Inflammatory macrophage (primary cell): ENCODE results near the gene GREB1L.
"Not testable (repeated sequence)": the region's sequence is repeated elsewhere in the genome, so short reads cannot be mapped to it uniquely, and the experiment has no call there.

Source experiments
- DNase-seq, 2 donors: peaks; one replicate each; pipeline ENCODE4 v3.0.0-alpha.2; 2020 to 2022
- total RNA-seq, 18 experiments: gene quantifications; one replicate each; lab custom pipeline; 2026; ENCODE audit warnings: mixed read lengths in 6 of 18, inconsistent platforms in 2 of 18; lab: John Stamatoyannopoulos, UW

GREB1L gene
- 0 to 1.3 (median 0.13) reads per million in 18 experiments for total RNA-seq

DNA sequence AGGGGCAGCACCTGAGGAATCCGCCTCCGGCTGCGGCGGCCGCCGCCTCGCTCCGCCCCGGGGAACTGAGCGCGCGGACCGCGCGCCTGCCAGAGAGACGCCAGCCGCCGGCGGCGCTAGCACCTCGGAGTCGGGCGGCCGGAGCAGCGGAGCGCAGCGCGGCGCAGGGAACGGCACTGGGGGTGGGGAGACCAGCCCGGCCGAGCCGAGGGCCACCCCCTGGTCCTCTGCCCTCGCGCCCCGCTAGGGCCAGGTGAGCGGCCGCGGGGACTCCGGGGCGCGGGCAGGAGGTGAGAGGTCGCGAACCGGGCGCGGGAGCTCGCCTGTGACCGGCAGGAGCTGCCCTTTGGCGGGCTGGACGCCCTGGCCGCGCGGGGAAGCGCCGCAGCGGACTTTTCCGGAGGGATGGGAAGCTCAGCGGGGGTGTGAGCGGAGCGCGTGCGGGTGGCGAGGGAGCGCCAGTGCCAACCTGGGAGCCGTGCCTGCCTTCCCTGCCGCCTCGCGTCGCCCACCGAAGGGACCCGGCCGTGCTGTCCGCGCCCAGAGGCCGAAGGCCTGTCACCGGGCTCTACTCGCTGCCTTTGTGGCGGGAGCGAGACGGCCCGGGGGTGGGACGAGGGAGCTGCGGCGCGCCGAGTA lies at the start of gene GREB1L:
Gene GREB1L, plus strand, starts transcription at position 92 of the 639 bp plus-strand sequence. CDS start 141,287 bp downstream, outside the sequence.
- peak in 1 of 2 donors; percentile 0 for DNase-seq

DNA sequence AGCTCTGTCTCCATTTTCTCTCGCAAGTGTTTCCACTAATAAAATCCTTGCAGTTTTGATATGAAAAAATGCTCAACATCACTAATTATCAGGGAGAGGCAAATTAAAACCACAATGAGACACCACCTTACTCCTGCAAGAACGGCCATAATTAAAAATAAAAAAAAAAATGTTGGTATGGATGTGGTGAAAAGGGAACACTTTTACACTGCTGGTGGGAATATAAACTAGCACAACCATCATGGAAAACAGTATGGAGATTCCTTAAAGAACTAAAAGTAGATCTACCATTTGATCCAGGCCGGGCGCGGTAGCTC lies 49.8 kb upstream of the GREB1L start:
- DNase-seq = no peak

DNA sequence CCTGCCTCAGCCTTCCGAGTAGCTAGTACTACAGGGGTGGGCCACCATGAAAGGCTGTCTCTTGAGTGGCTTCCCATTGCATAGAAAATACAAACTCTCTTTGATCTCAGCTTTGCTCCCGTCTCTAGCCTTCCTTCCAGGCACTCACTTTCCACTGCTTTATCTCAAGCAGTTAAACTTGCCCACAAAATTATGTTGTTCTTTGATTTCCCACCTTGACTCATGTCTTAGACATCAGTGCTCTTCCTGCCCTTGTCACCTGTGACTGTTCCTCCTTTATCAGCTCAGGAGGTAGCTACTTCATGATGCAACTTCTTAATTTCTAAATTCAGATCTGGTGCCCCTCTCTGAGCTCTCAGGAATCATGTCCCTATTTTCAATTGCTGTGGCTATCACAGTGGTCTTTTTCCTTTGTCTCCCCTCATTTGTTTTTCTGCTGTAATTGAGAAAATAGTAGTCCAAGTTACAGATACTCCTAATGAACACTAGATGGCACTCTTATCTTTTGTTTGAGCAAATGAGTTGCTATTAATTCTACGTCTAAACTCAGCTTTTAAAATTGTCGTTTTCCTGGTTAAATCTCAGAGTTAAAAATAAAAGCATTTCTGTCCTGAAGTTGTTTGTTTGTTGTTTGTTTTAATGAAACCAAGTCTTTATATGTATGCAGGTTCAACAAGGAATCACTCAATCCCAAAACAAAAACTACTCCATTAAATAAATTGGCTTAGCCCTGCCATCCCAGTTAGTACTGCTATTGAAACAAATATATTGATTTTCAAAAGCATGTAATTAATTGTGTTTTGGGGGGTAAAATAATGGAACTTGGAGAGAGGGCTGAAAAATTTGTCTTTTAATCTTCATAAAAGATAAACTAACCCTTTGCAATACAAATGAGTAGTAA lies 46.9 kb upstream of the GREB1L start:
- peak in 1 of 2 donors; percentile 52 for DNase-seq

DNA sequence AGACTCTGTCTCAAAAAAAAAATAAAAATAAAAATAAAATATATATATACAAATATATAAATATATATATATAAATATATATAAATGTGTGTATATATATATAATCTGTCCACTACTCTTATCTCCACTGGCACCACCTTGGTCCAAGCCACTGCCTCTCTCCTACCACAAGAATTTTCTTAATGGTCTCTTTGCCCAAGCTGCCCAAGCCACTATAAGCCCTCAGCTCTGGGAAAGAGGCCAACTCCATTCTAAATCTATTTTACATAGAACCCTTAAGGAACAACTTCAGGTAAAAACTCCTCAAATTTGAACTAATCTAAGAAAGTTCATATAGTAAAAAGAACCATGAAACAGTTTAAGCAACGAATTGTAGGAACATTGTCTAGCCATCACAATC lies 45.6 kb upstream of the GREB1L start:
- DNase-seq = no peak

DNA sequence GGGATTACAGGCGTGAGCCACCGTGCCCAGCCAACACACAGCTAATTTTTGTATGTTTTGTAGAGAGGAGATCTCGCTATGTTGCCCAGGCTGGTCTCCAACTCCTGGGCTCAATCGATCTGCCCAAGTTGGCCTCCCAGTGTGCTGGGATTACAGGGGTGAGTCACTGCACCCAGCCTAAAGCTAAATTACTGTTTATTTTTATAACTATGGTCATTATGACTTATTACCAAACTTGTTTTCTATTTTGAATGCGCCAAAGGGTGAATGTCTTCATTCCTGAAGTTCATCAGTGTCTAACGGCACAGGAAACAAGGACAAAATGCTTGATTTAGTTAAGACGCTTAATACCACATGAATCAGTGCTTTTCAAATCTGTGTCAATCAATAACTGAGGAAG lies 38.9 kb upstream of the GREB1L start:
- no peak for DNase-seq

DNA sequence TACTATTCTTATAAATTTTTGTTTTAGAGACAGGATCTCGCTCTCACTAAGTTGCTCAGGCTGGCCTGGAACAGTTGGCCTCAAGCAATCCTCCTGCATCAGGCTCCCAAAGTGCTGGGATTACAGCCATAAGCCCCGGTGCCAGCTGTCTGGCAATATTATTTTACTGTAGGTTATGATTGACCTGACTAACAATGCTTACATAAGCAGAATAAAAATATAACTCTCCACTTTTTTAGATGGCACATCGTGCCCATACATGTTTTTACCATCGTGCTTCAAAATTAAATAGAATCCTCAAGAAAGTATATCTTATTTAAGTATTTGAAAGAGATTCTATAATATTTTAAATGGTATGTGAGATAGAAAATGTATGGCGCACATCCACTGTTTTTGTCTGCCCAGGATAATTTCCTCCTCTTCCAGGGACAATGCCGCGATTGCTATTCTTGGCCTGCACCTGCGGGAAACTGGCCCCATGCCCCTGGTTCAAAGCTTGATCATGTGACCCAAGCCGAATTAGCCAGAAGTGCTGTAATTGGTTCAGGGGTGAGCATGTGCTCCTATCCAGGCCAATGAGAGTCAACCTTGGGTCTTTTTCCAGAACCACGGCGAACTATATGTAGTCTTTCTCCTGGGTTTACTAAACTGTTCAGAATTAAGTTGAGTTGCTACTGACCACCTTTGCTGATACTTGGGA lies 38.3 kb upstream of the GREB1L start:
- DNase-seq = no peak

DNA sequence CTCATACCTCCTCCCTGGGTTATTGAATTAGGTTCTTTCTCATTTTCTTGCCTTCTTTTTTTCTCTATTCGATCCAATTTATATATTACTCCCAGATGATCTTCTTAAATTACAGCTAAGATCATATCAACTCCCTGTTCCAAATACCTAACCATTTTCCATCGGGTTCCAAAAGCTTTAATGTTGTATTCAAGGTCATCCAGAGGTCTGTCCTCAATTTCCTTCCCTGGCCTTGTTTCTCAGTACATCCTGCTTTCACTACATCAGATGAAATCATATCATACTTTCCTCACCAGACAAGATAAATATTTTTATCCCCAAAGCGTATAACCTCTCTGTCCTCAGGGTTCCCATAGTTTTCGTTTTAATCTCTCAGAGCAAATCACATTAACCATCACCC lies 36.3 kb upstream of the GREB1L start:
- DNase-seq = no peak

DNA sequence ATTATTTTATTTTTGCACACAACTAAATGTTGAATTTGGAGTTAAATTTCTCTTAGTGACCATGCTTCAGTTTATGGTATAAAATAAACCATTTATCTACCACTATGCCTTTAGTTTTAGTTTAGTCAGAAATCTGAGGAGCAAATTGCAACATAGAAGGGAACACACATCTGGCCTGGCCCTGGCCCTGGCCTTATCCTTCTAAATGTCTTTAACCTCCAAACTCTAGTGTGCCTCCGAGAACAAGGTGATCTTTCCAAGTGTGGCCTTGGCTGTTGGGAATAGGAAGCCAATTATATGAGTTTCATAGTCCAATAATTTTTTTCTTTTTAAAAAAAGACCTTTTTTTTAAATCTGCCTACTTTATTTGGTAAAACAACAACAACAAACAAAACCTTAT lies 31.8 kb upstream of the GREB1L start:
- no peak for DNase-seq

DNA sequence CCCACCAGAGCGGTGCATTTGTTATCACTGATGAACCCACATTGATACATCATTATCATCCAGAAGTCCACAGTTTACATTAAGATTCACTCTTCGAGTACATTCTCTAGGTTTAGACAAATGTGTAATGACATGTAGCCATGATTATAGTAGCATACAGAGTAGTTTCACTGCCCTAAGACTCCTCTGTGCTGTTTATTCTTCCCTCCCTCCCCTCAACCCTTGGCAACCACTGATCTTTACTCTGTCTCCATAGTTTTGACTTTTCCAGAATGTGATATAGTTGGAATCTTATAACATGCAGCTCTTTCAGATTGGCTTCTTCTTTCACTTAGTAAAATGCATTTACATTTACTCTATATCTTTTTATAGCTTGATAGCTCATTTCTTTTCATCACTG lies 31.2 kb upstream of the GREB1L start:
- no peak for DNase-seq

DNA sequence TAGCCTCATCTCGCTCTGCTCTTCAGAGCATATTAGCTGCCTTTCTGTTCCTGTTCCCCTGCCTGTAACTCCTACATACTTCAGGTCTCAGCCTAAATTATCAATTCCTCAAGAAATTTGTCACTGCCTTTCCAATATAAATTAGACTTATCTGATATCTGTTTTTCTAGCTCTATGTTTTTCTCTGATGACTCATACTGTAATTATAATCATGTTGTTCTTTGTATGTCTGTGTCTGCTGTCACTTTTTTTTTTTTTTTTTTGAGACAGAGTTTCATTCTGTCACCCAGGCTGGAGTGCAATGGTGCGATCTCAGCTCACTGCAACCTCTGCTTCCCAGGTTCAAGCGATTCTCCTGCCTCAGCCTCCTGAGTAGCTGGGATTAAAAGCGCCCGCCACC lies 27.6 kb upstream of the GREB1L start:
- DNase-seq = not testable (repeated sequence)

DNA sequence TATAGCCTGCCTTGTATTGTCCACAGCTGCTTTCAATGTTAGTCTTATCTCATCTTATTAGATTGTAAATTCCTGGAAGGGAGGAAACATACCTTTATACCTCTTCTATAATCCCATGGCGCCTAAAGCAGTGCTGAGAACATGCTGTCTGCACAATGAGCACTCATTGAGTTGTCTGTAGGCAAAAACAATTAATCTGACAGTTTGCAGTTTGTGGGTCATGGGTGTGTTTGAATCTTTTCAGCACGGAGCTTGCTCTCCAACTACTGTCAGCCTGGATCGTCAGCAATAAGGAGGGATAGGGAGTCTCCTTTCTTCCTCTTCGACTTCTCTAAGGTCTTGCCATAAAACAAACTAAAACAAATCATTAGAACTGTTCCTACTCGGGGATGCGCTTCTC lies 26.5 kb upstream of the GREB1L start:
- DNase-seq = no peak

DNA sequence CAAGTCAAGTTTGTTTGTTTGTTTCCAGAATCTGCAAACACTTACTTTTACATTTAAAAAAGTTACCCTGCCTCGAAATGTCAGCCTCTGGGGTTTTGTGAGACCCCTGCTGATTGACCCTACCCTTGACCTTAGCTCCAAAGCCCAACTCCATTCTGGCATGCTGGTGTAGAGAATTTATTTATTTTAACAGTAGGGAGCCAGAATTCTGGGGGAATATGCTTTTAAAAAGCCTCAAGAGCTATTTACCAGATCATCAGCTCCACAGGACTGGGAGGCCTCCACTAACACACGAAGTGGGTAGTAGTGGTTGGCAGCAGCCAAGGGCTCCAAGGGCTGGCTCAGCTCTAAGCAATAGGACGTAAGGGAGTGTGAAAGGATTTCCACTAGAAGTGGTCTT lies 23.2 kb upstream of the GREB1L start:
- no peak for DNase-seq

DNA sequence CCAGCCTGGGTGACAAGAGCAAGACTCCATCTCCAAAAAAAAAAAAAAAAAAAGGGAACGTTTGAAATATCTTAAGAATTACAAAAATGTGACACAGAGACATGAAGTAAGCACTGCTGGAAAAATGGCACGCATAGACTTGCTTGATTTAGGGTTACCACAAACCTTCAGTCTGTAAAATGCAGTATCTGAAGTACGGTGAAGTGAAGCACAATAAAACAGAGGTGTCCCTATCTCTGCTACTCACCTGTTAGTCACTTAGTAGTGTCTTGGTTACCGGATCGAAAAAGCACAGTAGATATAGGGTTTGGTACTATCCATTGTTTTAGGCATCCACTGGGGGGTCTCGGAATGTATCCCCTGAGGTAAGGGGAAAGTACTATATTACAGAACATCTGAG lies 11.6 kb upstream of the GREB1L start:
- DNase-seq = no peak

DNA sequence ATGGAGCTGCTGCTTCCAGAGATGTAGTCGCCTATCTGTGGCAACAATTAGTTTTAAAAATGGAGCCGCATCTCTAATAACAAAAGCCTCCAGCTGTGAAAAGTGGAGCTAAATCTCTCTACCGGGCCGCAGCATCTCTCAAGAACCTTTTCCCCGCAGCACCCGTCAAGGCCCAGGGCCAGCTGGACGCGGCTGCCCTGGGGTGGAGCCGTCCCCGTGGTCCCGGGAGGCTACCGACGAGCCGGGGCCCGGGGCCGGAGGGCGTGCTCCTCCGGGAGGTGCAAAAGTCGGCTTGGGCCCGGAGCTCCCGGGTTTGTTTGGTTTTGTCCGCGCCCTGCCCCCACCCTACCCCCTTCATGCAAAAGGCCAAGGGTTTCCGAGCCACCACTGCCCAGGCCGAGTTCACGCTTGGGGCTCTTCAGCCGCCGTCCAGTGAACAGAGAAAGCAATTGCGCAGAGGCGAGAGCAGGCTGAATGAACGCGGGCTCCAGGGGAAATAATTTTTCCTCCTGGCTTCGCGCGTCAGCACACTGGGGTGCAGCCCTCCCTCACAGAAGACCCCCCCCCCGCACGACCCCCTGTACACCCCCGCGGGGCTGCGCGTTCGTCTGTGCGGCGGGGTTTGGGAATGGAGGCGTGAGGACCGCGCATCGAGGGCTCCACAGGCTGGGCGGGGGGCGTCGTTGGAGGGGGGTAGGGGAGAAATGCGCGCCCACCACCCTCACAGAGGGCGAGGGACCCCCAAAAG lies 557 bp upstream of the GREB1L start:
- DNase-seq = no peak

DNA sequence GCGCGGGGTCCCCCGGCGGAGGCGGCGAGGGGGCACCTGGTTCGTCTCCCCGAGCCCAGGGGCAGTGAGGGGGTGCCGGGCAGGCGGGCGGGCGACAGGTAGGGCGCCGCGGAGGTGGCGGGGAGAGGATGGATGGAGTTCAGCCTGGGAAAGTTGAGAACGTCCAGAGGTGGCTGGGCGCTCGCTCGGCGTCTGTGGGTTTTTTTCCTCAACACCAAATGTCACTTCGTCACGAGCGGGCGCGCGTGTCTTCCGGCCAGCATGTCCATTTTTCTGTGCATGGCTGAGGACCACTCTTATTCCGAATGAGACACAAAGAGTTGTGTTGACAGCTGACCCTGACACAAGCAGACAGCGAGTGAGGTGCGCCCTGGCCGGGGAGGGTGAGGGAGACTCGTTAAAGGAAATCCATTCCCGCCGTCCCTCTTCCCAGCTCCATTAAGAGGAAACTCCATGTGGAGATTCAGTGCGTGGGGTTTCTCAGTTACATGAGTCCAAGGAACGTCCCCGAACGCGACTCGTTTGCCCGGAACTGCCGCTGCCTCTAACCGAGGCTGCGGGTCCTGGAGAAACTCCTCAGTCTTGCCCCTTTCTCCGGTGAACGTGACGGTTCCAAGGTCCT lies 859 bp downstream of the GREB1L start:
- DNase-seq = no peak

DNA sequence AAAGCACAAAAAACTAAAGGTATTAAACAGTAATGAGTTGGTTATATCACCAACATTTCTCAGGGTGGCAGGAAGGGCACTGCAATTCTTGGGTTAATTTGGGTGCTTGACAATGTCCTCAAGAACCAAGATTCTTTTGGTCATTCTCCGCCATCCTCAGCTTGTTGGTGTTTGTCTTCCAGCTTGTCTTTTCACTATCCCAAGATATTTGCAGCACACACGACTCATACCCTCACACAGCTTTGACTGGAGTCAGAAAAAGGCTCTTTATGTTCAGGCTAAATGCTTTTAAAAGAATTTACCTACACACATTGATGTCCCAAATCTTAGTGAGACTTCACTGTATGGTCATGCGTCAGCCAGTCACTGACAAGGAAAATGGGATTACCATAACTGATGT lies 12.5 kb downstream of the GREB1L start:
- no peak for DNase-seq

DNA sequence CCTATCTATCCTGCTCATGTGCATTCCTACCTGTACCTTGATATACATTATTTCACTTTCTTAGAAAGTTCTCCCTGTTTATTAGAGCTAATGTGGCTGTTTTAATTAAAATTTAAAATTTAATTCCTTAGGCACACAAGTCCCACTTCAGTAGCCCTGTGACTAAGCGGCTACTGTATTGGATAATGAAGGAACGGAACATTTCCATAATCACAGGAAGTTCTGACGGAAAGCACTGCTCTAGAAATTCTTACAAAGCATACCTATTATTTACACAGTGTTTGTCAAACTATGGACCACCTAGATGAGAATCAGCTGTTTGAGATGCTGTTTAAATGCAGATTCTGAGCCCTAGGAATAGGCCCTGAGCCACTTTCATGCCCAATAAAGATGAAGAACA lies 13.2 kb downstream of the GREB1L start:
- no peak for DNase-seq

DNA sequence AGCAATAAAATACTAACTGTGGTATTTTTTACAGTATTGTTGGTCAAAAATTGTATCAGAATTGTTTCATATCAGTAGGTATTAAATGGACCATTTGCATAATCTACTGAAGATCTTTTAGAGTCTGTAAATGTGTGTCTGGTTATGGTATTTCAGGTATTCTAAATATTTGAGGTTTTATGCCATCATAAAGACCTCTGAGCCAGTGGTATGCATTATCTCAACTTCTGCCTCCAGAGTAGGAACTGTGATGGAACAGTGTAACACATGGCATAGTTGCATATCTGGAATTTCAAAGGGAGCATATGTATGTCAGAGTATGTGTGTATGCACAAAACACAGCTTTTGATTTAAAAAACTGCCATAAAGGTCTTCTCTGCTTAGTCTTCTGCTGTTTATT lies 15.4 kb downstream of the GREB1L start:
- no peak for DNase-seq

DNA sequence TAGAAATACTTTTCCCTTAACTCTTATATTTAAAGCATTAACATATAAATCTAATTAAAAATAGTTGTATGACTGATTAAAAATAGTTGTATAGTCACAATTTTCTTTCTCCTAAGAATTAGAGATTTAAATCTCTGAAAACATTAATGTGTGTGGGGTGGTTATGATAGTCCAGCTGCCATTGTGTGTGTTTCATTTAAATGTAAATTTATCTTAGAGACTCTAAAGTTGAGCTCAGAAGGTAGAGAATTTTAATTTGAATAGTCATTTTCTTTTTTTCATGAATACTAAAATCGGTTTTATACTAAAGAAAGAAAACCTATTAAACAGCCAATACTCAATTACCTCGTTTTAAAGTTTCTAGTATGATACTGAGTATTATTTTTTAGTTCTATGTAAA lies 18.6 kb downstream of the GREB1L start:
- DNase-seq = no peak

DNA sequence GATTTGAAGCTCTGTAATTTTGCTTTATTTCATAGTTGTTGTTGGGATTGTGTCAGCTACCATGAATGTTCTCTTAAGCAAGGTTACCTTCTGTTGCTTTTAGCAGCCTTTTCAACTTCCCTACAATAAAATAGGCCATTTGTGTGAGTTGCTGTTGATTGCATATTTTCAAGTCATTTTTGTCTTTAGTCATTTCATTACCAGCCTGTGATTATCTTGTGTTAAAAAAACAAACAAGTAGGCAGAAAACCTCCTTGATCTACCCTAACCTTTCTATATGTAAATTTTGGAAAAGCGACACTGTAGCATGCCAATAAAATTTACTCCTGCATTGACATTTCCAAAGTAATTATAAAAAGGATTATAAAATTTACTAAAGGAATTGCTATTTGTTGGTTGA lies 19.3 kb downstream of the GREB1L start:
- no peak for DNase-seq

DNA sequence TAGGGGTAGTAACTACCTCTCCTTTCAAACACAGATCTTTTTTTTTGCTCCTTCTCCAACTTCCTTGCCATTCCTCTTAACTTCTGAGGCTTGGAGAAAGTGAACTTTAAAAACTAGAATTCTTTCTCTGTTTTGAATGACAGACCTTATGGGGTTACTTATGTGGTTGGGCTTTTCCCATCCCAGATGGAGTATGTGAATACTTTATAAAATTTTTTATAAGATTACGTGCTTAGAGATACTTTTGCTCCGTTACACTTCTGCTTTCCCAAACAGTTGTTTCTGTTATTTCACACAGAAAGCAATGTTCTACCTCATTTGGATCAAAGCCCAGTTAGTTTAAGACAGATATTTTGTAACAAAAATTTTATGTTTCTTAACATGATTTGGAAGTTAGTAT lies 20.2 kb downstream of the GREB1L start:
- DNase-seq = no peak

DNA sequence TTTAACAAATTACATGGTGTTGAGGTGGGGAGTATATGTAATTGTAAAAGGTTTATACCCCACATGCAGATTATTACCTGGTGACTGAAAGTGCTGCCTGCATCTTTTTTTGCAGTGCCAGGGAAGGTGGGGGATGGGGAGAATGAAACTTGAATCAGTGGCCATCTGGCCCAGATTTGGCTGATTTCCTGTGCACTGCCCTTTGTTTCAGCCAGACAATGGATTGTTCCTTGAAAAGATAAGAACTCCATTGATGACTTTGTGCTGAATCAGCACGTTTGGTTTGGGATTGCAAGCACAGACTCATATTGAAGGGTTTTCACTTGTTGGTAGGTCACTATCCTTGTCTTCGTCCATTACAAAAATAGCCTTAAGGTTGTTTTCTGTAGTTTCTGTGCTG lies 20.9 kb downstream of the GREB1L start:
- no peak for DNase-seq

DNA sequence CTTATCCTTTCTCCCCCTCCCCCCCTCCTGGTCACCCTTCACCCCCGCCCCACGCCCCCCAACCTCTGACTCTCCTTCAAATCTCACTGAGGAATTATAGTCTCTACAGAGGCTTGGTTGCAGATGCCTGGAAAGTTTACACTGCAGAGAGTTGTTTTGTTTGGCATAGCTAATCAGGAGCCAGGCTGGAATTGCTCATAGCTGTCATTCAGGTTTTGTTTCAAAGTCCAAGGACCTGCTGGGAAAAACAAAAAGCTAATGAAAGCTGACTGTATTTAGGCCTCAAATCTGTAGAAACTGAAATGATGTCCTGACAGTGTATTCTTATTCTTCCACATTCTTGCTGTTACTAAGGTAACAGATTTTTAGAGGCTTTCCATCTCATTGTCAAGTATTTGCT lies 22.6 kb downstream of the GREB1L start:
- DNase-seq = no peak
